ENCODE data around the gene RFNG.
A peak's percentile ranks its signal among the peaks of the same experiment; 100 is the strongest.

- TF ChIP-seq POLR2A (IDR thresholded peaks at IDR 0.05; ENCODE audit: insufficient read depth in 1 of 2, low read depth in 2 of 2, low read length in 2 of 2) (no peak), MXI1 (IDR thresholded peaks at IDR 0.05; ENCODE audit: borderline replicate concordance, low read depth, low read length) (peak; percentile 77; the same call in 1 of the 3 replicates), EHMT2 (IDR thresholded peaks at IDR 0.05; ENCODE audit: borderline replicate concordance, low read depth, low read length) (no peak), SKI (IDR thresholded peaks at IDR 0.05; ENCODE audit: partially characterized antibody) (no peak), TP53 (CRISPR knock-in tag; conservative IDR thresholded peaks at IDR 0.05) (no peak), SIX4 (CRISPR knock-in tag; IDR thresholded peaks at IDR 0.05) (no peak), REST (IDR thresholded peaks at IDR 0.05; ENCODE audit: borderline replicate concordance in 1 of 2, low read depth in 1 of 2, low read length in 2 of 2) (no peak), CTCF (CRISPR knock-in tag; IDR thresholded peaks at IDR 0.05) (no peak), ZNF781 (CRISPR knock-in tag; IDR thresholded peaks at IDR 0.05; ENCODE audit: borderline replicate concordance, not compliant biosample characterization) (peak; percentile 25), ZNF543 (CRISPR knock-in tag; IDR thresholded peaks at IDR 0.05) (no peak), HNF4A (CRISPR knock-in tag; IDR thresholded peaks at IDR 0.05) (no peak)
Observed at GRCh38 chr17:82051776-82052637, at the start of gene RFNG, which contains the start of gene GPS1.
